Measurements from ENCODE around the gene CAST.

DNA sequence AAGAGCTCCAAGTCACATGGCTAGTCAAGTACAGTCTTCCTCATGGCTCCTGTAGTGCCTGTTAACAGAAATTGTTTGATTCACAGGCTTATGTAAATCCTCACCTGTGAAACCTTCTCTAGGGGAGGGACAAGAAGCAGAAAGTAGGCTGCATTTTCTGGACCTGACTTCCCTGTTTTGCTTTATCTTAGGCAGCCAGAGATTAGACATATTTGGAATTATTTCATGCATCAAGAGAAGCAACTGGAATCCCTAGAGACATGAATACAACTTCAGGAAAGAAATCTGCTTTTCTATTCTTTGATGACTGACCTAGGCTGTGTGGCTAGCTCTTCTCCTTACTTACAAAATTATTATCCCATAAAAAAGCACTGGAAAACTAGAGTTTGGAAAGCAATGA is 52.3 kb downstream of the CAST start:
- TF ChIP-seq, protein P1, sequence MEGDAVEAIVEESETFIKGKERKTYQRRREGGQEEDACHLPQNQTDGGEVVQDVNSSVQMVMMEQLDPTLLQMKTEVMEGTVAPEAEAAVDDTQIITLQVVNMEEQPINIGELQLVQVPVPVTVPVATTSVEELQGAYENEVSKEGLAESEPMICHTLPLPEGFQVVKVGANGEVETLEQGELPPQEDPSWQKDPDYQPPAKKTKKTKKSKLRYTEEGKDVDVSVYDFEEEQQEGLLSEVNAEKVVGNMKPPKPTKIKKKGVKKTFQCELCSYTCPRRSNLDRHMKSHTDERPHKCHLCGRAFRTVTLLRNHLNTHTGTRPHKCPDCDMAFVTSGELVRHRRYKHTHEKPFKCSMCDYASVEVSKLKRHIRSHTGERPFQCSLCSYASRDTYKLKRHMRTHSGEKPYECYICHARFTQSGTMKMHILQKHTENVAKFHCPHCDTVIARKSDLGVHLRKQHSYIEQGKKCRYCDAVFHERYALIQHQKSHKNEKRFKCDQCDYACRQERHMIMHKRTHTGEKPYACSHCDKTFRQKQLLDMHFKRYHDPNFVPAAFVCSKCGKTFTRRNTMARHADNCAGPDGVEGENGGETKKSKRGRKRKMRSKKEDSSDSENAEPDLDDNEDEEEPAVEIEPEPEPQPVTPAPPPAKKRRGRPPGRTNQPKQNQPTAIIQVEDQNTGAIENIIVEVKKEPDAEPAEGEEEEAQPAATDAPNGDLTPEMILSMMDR (IDR thresholded peaks at IDR 0.05) = no peak
- TF ChIP-seq EP300 (IDR thresholded peaks at IDR 0.05) (no peak), JUNB (IDR thresholded peaks at IDR 0.05) (no peak), EHMT2 (IDR thresholded peaks at IDR 0.05; ENCODE audit: low read depth) (no peak), POLR2A (IDR thresholded peaks at IDR 0.05; ENCODE audit: low read length) (no peak)
- TF ChIP-seq, protein P2, sequence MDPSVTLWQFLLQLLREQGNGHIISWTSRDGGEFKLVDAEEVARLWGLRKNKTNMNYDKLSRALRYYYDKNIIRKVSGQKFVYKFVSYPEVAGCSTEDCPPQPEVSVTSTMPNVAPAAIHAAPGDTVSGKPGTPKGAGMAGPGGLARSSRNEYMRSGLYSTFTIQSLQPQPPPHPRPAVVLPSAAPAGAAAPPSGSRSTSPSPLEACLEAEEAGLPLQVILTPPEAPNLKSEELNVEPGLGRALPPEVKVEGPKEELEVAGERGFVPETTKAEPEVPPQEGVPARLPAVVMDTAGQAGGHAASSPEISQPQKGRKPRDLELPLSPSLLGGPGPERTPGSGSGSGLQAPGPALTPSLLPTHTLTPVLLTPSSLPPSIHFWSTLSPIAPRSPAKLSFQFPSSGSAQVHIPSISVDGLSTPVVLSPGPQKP (IDR thresholded peaks at IDR 0.05; ENCODE audit: low read depth, low read length) = no peak
